Measurements from ENCODE around the gene RAVER2. TPM values are rescaled to one million over a fixed set of nuclear protein-coding genes. Genes with fewer than 3 reads are reported as not detected.

RAVER2 gene
- total and polyA plus RNA-seq, 2 experiments from 2014 or later, result 7.8 to 24.6 TPM

DNA sequence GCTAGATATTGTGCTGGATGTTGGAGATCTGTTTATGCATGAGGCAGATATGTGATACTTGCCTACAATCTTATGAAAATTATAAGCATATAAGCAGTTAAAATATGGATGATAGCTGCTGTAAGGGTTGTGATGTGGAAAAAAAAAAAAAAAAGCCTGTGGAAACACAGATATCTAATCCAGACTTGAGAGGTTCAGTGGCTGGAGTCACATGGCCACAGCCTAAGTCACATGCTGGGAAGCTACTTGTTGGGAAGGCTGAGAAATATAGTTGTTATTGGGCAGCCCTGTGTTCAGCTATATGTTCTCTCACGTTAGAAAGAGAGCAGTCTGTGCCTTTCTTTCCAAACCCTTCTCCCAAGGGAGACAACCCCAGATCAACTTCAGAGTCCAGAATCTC is 15.1 kb downstream of the RAVER2 start:
- Histone ChIP-seq H3K4me2 (no peak overlapping the region), H3K27me3 (ENCODE audit: insufficient read depth) (no peaks in the 10 kb centered on the region), H3K36me3 (ENCODE audit: insufficient read depth) (no peaks in the 10 kb centered on the region), H3K79me2 (replicated peaks; ENCODE audit: insufficient read depth) (peaks cover 58% of the 10 kb centered on the region), H3F3A (replicated peaks; ENCODE audit: low read depth) (no peaks in the 10 kb centered on the region), H4K20me1 (replicated peaks; ENCODE audit: insufficient read depth) (peaks cover 22% of the 10 kb centered on the region), H3K9me2 (ENCODE audit: insufficient read depth) (no peaks in the 10 kb centered on the region), H3K4me3 (no peak overlapping the region), H3K4me1 (ENCODE audit: insufficient read depth) (peaks cover 9% of the 10 kb centered on the region), H2AFZ (no peak overlapping the region), H3K27ac (ENCODE audit: low read depth) (no peak overlapping the region)
- Mint-ChIP-seq H3K4me1 (peaks cover 8% of the 10 kb centered on the region), H3K36me3 (ENCODE audit: low read depth) (peaks cover 7% of the 10 kb centered on the region; the same call in 2 of the 3 replicates), H3K27ac (no peak overlapping the region), H3K9me3 (no peaks in the 10 kb centered on the region), H3K27me3 (ENCODE audit: insufficient read depth, low read depth, poor library complexity) (no peaks in the 10 kb centered on the region), H3K4me3 (no peak overlapping the region)
- TF ChIP-seq STAT1 (IDR thresholded peaks at IDR 0.05; ENCODE audit: unreplicated experiment) (no peak), EZH2 (IDR thresholded peaks at IDR 0.05; ENCODE audit: low read depth, unreplicated experiment) (no peak), ZNF114 (CRISPR knock-in tag; IDR thresholded peaks at IDR 0.05) (no peak), NANOG (IDR thresholded peaks at IDR 0.05; ENCODE audit: borderline replicate concordance) (no peak), POLR2AphosphoS5 (IDR thresholded peaks at IDR 0.05; ENCODE audit: low read depth) (no peak), JUNB (IDR thresholded peaks at IDR 0.05; ENCODE audit: unreplicated experiment) (no peak), ZNF331 (CRISPR knock-in tag; IDR thresholded peaks at IDR 0.05; ENCODE audit: low read depth) (no peak), EZH2phosphoT487 (IDR thresholded peaks at IDR 0.05; ENCODE audit: unreplicated experiment) (no peak), CREB1 (CRISPR knock-in tag; IDR thresholded peaks at IDR 0.05; ENCODE audit: low read depth) (no peak)
- TF ChIP-seq, protein P1, sequence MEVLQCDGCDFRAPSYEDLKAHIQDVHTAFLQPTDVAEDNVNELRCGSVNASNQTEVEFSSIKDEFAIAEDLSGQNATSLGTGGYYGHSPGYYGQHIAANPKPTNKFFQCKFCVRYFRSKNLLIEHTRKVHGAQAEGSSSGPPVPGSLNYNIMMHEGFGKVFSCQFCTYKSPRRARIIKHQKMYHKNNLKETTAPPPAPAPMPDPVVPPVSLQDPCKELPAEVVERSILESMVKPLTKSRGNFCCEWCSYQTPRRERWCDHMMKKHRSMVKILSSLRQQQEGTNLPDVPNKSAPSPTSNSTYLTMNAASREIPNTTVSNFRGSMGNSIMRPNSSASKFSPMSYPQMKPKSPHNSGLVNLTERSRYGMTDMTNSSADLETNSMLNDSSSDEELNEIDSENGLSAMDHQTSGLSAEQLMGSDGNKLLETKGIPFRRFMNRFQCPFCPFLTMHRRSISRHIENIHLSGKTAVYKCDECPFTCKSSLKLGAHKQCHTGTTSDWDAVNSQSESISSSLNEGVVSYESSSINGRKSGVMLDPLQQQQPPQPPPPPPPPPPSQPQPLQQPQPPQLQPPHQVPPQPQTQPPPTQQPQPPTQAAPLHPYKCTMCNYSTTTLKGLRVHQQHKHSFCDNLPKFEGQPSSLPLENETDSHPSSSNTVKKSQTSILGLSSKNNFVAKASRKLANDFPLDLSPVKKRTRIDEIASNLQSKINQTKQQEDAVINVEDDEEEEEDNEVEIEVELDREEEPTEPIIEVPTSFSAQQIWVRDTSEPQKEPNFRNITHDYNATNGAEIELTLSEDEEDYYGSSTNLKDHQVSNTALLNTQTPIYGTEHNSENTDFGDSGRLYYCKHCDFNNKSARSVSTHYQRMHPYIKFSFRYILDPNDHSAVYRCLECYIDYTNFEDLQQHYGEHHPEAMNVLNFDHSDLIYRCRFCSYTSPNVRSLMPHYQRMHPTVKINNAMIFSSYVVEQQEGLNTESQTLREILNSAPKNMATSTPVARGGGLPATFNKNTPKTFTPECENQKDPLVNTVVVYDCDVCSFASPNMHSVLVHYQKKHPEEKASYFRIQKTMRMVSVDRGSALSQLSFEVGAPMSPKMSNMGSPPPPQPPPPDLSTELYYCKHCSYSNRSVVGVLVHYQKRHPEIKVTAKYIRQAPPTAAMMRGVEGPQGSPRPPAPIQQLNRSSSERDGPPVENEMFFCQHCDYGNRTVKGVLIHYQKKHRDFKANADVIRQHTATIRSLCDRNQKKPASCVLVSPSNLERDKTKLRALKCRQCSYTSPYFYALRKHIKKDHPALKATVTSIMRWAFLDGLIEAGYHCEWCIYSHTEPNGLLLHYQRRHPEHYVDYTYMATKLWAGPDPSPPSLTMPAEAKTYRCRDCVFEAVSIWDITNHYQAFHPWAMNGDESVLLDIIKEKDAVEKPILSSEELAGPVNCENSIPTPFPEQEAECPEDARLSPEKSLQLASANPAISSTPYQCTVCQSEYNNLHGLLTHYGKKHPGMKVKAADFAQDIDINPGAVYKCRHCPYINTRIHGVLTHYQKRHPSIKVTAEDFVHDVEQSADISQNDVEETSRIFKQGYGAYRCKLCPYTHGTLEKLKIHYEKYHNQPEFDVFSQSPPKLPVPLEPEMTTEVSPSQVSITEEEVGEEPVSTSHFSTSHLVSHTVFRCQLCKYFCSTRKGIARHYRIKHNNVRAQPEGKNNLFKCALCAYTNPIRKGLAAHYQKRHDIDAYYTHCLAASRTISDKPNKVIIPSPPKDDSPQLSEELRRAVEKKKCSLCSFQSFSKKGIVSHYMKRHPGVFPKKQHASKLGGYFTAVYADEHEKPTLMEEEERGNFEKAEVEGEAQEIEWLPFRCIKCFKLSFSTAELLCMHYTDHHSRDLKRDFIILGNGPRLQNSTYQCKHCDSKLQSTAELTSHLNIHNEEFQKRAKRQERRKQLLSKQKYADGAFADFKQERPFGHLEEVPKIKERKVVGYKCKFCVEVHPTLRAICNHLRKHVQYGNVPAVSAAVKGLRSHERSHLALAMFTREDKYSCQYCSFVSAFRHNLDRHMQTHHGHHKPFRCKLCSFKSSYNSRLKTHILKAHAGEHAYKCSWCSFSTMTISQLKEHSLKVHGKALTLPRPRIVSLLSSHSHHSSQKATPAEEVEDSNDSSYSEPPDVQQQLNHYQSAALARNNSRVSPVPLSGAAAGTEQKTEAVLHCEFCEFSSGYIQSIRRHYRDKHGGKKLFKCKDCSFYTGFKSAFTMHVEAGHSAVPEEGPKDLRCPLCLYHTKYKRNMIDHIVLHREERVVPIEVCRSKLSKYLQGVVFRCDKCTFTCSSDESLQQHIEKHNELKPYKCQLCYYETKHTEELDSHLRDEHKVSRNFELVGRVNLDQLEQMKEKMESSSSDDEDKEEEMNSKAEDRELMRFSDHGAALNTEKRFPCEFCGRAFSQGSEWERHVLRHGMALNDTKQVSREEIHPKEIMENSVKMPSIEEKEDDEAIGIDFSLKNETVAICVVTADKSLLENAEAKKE (CRISPR knock-in tag; IDR thresholded peaks at IDR 0.05), result no peak
- TF ChIP-seq, protein P2, sequence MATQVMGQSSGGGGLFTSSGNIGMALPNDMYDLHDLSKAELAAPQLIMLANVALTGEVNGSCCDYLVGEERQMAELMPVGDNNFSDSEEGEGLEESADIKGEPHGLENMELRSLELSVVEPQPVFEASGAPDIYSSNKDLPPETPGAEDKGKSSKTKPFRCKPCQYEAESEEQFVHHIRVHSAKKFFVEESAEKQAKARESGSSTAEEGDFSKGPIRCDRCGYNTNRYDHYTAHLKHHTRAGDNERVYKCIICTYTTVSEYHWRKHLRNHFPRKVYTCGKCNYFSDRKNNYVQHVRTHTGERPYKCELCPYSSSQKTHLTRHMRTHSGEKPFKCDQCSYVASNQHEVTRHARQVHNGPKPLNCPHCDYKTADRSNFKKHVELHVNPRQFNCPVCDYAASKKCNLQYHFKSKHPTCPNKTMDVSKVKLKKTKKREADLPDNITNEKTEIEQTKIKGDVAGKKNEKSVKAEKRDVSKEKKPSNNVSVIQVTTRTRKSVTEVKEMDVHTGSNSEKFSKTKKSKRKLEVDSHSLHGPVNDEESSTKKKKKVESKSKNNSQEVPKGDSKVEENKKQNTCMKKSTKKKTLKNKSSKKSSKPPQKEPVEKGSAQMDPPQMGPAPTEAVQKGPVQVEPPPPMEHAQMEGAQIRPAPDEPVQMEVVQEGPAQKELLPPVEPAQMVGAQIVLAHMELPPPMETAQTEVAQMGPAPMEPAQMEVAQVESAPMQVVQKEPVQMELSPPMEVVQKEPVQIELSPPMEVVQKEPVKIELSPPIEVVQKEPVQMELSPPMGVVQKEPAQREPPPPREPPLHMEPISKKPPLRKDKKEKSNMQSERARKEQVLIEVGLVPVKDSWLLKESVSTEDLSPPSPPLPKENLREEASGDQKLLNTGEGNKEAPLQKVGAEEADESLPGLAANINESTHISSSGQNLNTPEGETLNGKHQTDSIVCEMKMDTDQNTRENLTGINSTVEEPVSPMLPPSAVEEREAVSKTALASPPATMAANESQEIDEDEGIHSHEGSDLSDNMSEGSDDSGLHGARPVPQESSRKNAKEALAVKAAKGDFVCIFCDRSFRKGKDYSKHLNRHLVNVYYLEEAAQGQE (IDR thresholded peaks at IDR 0.05; ENCODE audit: unreplicated experiment), result no peak
- TF ChIP-seq, protein P3, sequence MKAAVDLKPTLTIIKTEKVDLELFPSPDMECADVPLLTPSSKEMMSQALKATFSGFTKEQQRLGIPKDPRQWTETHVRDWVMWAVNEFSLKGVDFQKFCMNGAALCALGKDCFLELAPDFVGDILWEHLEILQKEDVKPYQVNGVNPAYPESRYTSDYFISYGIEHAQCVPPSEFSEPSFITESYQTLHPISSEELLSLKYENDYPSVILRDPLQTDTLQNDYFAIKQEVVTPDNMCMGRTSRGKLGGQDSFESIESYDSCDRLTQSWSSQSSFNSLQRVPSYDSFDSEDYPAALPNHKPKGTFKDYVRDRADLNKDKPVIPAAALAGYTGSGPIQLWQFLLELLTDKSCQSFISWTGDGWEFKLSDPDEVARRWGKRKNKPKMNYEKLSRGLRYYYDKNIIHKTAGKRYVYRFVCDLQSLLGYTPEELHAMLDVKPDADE (IDR thresholded peaks at IDR 0.05), result no peak
- ATAC-seq, result no peak
- no peak for DNase-seq (ENCODE audit: low spot score)

Measured in GM23338 (cell line).